ENCODE data around the gene BANP.
"Not testable (repeated sequence)": the region's sequence is repeated elsewhere in the genome, so short reads cannot be mapped to it uniquely, and the experiment has no call there.

GRCh38 chr16:88024491-88025085 is 73.4 kb downstream of the BANP start:
- peak; percentile 69 for TF ChIP-seq CTCF (IDR thresholded peaks at IDR 0.05)
- TF ChIP-seq EZH2 (IDR thresholded peaks at IDR 0.05) = not testable (repeated sequence)

Measured in neural progenitor cell (in vitro differentiated cells).